NCI-H2029 (cell line): ENCODE results near the gene BRAP.
"Not testable (repeated sequence)": the region's sequence is repeated elsewhere in the genome, so short reads cannot be mapped to it uniquely, and the experiment has no call there.

ENCODE experiments used
- DNase-seq: peaks from one replicate; lab custom pipeline; 2025; lab: John Stamatoyannopoulos, UW

Gene BRAP

DNA sequence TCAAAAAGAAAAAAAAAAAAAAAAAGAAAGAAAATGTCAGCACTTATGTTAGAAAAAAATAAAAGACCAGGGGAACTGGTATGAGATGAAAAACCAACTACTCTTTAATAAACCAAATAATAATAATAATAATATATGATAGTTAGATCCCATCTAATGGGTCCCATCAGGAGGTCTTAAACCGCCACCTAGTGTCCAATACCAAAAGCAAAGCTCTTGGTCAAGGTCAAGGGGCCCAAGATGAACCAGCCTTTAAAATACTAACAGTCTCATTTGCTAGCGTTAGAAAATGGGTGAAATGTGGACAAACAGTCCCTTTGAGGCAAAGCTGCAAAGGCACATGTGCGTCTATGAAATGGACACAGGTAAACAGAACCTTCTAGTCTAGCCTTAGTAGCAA, 12.3 kb downstream of the BRAP start:
- no peak for DNase-seq

- no peak for DNase-seq
These were observed 12.9 kb downstream of the BRAP start for GRCh38 chr12:111672822-111673381.

DNA sequence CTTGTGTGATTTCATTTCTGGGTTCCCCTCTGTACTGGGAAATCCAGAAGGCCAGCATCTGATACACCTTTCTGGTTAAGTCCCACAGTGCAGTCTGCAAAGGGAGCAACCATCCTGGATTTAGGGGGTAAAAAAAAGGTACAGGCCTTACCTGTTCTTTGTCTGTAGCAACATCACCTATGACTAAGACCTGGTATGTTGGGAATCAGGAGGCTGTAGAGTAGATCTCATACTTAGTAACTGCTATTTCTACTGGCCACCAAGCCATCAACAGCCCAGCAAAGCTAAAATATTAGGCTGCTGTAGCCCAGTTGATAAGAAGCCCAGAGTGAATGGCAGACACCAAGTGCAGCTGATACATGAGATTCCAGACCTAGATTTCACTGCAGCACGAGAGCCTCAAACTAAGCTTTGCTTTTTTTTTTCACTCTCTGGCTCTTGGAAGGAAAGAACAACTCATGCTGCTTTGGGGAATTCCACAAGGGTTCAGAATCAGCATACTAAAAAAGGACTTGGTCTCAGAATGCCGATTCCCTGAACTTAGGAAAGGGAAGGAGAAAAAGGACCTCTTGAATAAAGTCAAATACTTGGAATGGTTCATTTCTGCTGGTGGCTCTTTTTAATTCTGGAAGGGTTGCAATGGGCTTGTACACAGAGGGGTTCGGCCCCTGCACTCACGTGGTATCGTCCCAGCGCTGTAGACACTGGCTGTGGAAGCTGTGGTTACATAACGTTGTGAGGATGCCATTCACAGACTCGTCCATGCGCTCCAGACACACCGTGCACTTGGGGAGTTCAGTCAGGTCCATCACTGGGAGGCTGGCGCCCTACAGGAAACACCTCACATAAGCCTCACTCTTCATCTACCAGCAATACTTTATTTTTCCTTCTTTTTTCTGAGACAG, 20.5 kb downstream of the BRAP start:
- DNase-seq: no peak

- DNase-seq: no peak
These were observed 21.3 kb downstream of the BRAP start for GRCh38 chr12:111664499-111664898.

DNA sequence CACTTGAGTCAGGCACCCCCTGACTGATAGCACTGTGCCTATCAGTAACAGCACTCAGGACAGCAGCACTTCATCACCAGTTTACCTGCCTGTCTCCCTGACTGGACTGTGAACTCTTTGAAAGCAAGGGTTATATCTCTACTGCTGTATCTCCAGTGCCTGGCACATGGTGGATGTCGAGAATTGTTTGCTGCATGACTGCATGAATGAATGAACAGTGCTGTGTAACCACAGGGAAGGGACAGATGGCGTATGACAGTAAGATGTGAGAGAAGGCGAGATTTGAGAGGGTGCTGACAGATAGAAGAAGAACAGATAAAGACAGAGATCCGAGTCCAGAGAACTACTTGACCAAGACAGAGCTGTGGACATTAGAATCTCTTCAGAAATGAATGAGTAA, 29.7 kb downstream of the BRAP start:
- DNase-seq: no peak

DNA sequence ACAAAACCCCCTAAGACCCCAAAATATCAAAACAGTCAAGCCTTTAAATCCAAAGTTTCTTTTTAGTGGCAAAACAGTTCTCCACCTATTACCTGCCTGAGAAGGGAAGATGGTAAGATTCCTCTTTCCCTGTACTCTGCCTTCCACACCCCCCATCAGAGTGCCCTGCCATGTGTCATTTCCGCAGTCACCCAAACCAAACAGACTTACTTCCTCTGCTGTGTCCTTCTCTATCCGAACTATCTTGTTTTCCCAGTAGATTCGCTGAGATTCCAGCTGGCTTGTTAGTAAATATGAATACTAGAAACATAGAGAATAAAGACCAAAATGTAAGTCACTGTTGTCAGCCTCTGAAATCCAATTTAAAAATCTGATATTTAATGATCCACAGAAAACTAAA, 30.4 kb downstream of the BRAP start:
- no peak for DNase-seq

- DNase-seq: no peak
These were observed 32.2 kb downstream of the BRAP start for GRCh38 chr12:111653596-111653995.

DNA sequence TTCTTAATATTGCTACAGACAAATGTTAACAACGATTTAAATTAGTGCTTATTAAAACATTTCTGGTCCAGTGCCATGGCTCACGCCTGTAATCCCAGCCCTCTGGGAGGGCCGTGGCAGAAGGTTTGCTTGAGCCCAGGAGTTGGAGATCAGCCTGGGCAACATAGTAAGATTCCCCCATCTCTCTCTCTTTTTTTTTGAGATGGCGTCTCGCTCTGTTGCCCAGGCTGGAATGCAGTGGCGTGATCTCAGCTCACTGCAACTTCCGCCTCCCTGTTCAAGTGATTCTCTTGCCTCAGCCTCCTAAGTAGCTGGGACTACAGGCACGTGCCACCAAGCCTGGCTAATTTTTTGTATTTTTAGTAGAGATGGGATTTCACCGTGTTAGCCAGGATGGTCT, 33.2 kb downstream of the BRAP start:
- DNase-seq: not testable (repeated sequence)

- DNase-seq: no peak
These were observed 34.8 kb downstream of the BRAP start for GRCh38 chr12:111650912-111651311.

GRCh38 chr12:111645433-111645832, 40.3 kb downstream of the BRAP start:
- DNase-seq: no peak

DNA sequence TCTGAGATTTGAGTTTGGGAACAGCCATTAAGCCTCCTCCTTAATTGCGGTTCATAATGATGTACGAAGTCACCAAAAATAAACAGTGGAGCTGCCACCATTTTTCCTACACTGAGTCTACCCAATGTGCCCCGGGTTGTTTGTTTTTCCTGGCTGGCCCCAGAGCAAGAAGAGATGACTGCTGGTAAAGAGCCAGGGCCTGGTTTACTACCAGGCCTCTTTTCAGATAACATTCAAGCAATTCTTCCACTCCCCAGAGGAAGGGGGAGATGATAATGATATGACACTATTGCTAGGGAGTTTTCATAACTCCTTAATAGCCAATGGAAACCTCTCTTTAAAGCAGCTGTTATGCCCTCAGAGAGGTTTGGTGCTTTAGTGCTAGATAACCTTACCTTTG, 42.3 kb downstream of the BRAP start:
- peak; percentile 52 for DNase-seq

DNA sequence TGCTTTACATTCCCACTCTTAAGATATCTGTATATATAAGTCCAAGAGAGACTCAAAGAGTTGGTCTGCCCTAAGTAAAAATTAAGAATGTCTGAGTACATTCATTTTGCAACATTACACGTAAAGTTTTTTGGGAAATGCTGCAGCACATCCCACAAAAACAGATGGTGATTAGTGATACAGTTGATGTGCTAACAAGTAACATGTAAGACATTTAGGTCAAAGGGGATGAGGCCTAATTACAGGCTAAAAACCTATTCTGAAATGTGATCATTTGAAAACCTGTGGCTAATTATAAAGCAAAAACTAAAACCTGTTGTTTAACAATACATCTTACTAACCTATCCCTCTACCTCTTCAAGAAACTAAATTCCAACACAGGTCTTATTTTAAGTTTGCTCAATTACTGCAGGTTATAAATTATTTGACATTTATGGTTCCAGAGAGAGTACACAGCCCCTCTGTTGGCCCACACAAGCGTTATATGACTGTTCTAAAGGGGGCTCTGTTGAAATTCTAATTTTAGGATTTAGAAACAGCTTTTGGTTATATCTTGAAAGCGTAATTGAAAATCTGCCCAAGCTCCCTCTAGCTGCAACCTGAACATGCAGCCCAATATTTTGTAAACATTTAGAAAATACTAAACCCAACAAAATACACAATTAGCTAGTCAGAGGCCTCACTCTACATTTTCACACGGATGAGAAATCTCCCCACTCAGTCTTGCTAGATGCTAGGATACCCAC, 42.9 kb downstream of the BRAP start:
- no peak for DNase-seq

DNA sequence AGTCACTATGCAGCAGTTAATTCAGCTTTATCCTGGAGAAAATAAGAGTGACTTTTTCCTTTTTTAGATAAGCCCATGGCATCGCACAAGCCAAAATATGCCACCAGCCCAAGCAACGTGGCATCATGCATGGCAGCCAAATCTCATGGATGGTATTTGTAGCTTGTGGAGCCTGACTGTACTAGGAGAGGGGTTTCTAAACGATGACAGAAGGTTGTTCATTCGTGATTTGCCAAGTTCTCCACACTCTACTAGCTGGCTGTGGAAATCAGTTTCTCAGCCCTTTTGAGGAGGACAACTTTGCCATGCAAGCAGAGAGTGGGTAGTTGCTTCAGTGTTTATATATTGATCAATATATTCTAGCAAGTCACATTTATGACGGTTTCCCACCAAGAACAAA, 45.2 kb downstream of the BRAP start:
- no peak for DNase-seq

- no peak for DNase-seq
These were observed 47.2 kb downstream of the BRAP start for GRCh38 chr12:111638556-111638955.

GRCh38 chr12:111636209-111636945, 49.4 kb downstream of the BRAP start:
- no peak for DNase-seq

- DNase-seq: no peak
These were observed 50.2 kb downstream of the BRAP start for GRCh38 chr12:111635524-111635923.

- no peak for DNase-seq
These were observed 57.1 kb downstream of the BRAP start for GRCh38 chr12:111628505-111629260.

GRCh38 chr12:111626230-111626629, 59.5 kb downstream of the BRAP start:
- DNase-seq: no peak

DNA sequence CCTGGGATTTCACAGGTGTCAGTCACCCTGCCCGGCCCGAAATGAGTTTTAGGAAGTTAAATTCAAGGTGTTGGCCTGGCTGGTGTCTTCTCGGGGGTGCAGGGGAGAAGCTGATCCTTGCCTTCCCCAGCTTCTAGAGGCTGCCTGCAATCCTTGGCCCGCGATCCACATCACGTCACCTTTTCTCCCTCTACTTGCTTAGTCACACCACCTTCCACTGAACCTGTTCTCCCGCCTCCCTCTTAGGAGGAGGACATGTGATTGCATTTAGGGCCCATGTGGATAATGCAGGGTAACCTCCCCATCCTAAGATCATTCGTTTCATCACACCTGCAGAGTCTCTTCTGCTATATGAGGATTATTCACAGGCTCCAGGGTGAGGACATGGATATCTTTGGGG, 61.2 kb downstream of the BRAP start:
- DNase-seq: no peak

GRCh38 chr12:111617841-111618240, 67.9 kb downstream of the BRAP start:
- not testable (repeated sequence) for DNase-seq

DNA sequence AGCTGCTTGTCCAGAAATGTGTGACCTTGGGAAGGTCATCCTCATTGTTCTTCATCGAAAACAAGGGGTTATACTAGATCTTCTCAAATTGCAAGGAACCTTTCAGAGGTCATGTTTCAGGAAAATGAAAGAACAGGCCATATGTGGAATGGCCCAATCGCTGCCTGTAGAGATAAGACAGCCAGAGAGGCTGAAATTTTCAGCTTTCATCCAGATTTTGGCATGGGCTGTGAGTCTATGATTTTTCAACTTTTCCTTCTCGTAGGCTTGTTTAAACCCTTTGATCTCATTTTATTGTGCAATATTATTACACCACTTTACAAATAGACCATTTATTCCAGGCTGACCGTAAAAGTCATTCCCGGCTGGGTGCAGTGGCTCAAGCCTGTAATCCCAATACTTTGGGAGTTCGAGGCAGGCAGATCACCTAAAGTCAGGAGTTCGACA, 69.6 kb downstream of the BRAP start:
- DNase-seq: no peak
